NCI-H2196 treated with DMSO at 0.1 percent for 48 hours (cell line): ENCODE results near the gene LTBR.
"Not testable (repeated sequence)": the region's sequence is repeated elsewhere in the genome, so short reads cannot be mapped to it uniquely, and the experiment has no call there.

Experiments
- DNase-seq: peaks from one replicate; lab custom pipeline; 2025; ENCODE audit not compliant: unreplicated experiment; lab: John Stamatoyannopoulos, UW

Gene LTBR

GRCh38 chr12:6423267-6424007 lies 39.5 kb downstream of the LTBR start:
- DNase-seq = peak; percentile 46

DNA sequence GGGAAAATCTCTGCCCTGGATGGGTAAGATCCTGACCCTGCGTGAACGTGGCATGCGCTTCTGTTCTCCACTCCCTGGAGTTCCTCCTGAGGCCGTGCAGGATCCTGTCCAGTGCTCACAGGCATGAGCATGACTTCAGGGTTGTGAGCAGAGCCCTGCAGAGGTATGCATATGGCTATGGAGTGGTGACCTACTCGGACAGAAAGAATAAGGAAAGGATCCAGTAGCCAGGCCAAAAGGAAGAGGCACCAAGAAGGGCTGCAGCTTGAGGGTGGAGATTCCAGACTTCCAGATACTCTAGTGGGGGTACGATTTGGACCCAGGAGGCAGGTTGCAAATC lies 40.0 kb downstream of the LTBR start:
- no peak for DNase-seq

- no peak for DNase-seq
These were observed 40.9 kb downstream of the LTBR start for GRCh38 chr12:6424866-6425265.

- no peak for DNase-seq
These were observed 41.9 kb downstream of the LTBR start for GRCh38 chr12:6425590-6426531.

DNA sequence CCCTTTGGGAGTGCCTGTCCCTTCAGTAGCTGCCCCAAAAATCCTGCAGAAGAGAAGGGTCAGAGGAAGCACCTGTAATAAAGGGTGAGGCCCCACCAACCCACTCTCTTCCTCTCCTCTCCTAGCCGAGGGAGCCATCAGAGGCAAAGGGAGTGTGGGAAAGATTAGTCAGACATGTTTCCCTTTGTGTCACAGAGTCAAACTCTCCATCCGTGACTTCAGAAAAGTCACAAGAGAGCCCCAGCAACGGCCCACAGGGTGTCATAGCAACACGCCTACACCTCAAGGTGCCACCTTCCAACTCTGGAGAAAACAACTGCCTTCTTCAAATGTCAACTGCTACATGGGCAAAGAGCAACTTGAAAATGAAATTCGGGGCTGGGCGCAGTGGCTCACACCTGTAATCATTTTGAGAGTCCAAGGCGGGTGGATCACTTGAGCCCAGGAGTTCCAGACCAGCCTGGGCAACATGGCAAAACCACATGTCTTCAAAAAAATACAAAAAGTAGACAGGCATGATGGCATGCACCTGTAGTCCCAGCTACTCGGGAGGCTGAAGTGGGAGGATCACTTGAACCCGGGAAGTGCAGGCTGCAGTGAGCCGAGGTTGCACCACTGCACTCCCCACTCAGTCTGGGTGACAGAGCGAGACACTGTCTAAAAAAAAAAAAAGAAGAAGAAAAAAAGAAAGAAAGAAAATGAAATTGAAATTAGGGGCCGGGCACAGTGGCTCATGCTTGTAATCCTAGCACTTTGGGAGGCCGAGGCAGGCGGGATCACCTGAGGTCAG lies 43.1 kb downstream of the LTBR start:
- no peak for DNase-seq

- DNase-seq = not testable (repeated sequence)
These were observed 43.8 kb downstream of the LTBR start for GRCh38 chr12:6427796-6428195.

DNA sequence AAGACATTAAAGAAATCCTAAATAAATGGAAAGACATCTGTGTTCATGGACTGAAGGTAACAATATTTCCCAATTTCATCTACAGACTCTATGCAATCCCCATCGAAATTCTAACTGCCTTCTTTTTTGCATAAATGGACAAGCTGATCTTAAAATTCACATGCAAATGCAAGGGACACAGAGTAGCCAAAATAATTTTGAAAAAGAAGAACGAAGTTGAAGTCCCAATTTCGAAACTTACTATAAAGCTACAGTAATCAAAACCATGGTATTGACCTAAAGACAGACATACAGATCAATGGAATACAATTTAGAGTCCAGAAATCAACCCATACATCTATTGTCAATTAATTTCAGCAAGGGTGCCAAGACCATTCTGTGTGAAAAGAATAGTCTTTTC lies 44.4 kb downstream of the LTBR start:
- DNase-seq = no peak

DNA sequence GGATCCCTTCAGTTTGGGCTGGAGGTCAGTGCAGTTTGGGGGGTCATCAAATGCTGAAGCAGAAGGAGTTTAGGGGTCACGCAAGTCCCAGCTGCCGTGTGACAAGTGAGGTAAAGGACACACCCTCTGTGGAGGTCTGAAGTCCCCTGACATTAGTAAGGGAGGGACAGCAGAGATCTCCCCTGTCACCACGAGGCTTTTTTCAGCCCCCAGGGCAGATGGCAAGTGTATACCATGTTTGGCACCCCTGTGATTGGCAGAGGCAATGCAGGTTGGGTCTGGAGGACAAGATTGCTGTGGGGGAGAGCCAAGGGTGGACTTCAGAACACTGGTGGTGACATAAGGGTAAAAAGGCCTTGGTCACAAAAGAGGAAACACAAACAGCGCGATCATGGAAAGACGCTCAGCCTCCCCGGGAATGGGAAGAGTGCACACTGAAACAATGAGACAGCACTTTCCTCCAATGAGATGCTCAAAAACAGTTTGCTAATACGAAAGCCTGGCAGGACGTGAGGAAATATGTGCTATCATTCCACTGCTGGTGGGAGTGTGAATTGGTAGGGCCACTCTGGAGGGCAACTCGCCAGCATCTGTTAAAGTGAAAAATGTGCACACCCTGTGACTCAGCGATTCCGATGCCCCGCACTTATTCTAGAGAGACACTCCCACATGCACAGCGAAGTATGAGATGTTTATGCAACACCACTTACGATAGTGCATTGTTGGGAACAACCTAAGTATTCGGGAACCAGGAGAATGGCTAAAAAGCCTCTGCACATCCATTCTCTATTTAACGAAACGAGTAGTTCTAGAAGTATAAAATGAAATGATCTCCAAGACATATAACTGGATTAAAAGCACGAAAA lies 46.4 kb downstream of the LTBR start:
- DNase-seq = no peak

DNA sequence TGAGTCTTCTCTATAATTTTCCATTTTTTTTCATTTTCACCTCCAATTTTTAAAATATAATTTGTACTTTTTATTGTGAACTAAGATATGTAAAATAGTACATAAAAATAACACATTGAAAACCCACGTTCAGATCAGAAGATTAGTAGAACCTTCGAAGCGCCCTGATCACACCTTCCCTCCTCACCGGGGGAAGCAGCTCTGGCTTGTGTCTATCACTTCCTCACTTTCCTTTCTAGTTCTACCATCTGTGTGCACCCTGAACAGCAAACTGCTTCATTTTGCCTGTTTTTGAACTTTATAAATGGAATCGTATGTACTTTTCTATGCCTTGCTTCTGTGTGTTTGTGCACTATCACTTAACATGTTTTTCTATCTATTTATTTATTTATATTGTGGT lies 49.0 kb downstream of the LTBR start:
- no peak for DNase-seq

DNA sequence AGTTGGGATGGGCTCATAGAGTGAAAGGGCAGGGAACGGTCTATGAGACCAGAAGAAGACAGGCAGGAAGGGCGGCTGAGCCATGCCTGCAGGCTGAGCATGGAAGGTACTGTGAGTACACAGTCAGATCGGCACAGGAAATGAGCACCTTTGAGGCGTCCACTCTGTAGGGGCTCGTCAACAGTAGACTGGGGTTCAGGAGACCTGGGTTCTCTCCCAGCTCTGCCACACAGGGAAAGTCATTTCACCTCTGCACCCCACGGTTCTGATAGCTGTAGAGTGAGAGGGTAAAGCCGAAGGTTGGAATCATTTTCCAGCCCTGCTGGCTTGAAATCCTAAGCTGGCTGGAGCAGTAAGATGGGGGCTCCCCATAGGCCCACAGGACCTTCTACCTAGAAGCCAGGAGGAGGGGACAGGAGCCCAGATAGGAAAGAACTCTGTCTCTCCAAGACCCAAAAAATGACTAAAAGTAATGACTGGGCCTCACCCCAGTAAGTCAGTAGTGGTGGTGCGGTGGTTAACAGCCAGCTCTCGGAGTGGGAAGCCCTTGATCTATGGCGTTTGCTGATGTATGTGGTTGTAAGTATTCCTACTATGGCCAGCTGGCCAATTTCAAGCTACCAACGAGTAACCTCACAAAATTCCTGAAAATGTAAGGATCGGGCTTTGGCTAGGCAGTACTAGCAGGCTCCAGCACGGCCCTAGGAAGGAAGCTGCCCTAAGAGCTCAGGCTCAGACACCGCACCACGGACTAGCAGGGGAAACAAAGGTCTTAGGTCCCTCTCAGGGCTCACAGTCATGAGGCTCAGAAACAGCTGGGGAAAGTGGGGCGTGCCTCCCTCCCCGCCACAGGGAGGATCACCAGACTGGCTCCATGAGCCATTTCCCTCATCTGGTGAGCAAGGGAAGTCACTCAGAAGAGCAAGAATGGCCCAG lies 50.5 kb downstream of the LTBR start:
- no peak for DNase-seq

- no peak for DNase-seq
These were observed 52.2 kb downstream of the LTBR start for GRCh38 chr12:6435961-6436715.

DNA sequence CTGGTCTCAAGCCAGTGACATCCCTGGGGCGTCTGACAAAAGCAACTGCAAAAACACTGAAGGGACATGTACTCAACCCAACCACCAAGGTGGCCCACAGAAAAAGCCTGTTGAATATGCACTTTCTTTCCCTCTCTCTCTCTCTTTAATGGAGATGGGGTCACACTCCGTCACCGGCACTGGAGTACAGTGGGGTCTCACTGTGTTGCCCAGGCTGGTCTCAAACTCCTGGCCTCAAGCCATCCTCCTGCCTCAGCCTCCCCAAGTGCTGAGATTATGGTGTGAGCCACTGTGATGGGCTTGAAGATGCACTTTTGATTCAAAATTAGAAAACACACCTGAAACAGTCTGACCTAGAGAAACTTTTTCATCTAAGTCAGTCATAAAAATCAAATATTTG lies 53.6 kb downstream of the LTBR start:
- DNase-seq = no peak

DNA sequence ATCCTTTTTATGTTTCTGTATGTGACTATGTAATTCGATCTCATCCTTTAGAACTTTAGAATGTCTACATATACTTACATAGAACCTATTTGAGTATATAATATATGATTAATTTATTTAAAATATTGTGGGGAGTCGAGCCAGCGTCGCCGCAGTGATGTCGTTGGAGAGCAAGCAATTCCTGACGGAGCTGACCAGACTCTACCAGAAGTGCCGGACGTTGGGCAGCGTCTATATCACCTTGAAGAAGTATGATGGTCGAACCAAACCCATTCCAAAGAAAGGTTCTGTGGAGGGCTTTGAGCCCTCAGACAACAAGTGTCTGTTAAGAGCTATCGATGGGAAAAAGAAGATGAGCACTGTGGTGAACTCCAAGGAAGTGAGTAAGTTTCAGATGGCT lies 54.4 kb downstream of the LTBR start:
- no peak for DNase-seq

GRCh38 chr12:6440391-6440790 lies 56.4 kb downstream of the LTBR start:
- DNase-seq = no peak
